Activated T-cell treated with anti-CD3 and anti-CD28 coated beads, Interleukin-2, amount 50 U/mL, for 4 hours (primary cell): Measurements from ENCODE around the gene ADAMTS2. TPM values are rescaled to one million over a fixed set of nuclear protein-coding genes. Genes with fewer than 3 reads are reported as not detected.

Experiments used
- ATAC-seq, 2 donors: fragments of 200-7000 bp; cut with Tn5 transposase; one replicate each; pipeline ENCODE4 v1.10.0; 2021
- DNase-seq: peaks from one replicate; pipeline ENCODE4 v3.0.0-alpha.2; 2020
- H3K27me3 Mint-ChIP-seq: one replicate; pipeline ENCODE4 v1.8.0; 2021; ENCODE audit warnings: low read depth, mixed read lengths
- H3K36me3 Mint-ChIP-seq: one replicate; pipeline ENCODE4 v1.8.0; 2022; ENCODE audit warnings: mixed read lengths; ENCODE audit not compliant: insufficient read depth
- H3K4me1 Mint-ChIP-seq: one replicate; pipeline ENCODE4 v1.8.0; 2021; ENCODE audit warnings: low read depth, mixed read lengths
- H3K4me3 Mint-ChIP-seq: one replicate; pipeline ENCODE4 v1.8.0; 2021; ENCODE audit warnings: mild to moderate bottlenecking, moderate library complexity, mixed read lengths
- H3K9me3 Mint-ChIP-seq: one replicate; pipeline ENCODE4 v1.8.0; 2021; ENCODE audit warnings: mixed read lengths
- total RNA-seq, 3 donors: library from RNA; stranded (reverse); gene quantifications; one replicate each; pipeline ENCODE4 v1.2.1, GENCODE V29; 2021

ADAMTS2 gene
- total RNA-seq, 3 donors from 2014 or later: 0.05 to 0.41 (median 0.13) TPM

DNA sequence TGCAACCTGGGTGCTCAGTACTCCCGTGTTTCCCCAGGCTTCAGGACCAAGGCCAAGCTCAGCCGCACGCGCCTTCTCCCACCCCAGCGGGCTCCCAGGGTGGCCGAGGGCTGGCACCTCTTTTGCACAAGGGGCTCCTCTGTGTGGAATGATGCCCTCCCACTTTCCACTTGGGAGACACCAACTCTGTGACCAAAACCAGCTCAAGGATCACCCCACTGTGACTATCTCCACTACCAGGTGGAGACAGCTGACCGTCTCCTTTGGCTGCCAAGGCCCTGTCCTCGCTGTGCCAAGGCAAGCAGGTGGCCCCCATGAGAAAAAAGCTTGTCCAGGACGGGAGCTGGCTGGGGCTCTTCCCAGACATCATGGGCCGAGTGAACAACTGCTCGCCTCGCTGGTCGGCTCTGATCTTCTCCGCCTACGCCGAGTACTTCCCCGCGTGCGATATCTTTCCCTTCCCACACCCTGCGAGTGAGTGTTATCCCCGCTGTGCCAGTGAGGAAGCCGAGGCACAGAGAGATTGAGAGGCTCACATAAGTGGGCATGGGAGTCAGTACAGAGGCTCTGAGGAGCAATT lies 152.3 kb downstream of the ADAMTS2 start:
- Mint-ChIP-seq H3K9me3 (no peaks in the 10 kb centered on the region), H3K4me3 (no peak overlapping the region), H3K4me1 (no peaks in the 10 kb centered on the region), H3K27me3 (no peaks in the 10 kb centered on the region), H3K36me3 (no peaks in the 10 kb centered on the region)
- ATAC-seq: no peak
- DNase-seq: no peak

DNA sequence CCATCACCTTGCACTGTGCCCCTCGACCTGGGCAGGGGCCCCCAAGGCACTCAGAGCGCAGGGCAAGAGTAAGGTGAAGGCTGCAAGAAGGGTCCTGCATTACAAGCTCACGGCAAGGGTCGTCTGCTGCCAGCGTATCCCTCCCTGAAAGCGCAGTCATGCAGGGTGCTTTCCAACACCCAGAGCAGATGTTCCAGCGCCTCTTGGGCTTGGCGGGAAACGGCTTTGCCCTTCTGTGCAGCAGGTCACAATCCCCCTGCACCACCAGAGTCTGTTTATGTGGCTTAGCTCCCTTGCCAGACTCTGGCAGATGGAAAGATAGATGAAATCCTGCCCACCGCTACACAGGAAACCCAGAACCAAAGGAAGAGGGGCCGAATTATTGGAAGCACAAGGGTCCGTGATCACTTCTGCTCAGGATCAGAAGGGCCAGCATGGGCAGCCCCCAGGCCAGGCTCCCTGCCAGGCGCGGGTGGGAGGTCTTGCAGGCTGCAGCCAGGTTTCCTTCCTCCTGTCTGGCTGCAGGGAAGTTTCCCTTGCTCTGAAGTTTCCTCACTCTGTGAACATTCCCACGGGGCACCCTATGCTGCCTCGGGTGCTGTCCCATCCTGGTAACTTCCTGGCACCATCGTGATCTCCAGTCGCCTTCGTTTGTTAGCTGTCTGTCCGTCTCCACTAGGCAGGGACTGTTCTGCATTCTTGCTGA lies 152.9 kb downstream of the ADAMTS2 start:
- ATAC-seq (no peak), DNase-seq (no peak)
- Mint-ChIP-seq H3K36me3 (no peaks in the 10 kb centered on the region), H3K27me3 (no peaks in the 10 kb centered on the region), H3K4me3 (no peak overlapping the region), H3K4me1 (no peaks in the 10 kb centered on the region), H3K9me3 (no peaks in the 10 kb centered on the region)

DNA sequence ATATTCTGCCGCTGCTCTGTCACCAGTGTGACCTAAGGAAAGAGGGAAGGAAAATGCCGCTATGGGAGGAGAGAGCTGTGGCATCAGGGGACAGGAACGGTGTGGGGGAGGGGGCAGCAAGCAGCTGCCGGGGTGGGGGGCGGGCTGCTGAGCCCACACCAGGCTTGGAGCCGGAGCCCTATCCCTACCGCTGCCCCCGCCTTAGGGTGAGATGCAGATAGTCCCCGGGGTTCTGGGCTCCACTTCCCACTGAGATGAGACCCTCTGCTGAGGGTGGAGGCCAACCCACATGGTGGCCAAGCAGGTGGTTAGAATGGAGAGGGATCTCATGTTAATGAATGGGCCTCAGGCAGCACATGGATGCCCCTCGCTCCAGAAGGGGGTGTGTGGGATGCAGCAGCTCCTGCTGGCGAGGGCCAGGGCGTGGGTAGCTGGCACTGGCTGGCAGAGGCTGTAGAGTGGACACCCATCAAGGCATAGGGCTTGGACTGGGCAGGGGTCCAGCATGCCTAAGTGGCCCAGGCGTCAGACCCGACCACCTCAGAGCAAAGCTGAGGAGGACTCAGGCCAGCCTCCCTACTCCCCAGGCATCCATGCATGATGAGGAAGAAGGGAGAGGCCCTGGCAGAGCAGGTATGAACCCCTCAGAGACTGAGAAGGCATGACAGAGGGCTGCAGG lies 153.6 kb downstream of the ADAMTS2 start:
- no peaks in the 10 kb centered on the region for H3K36me3 Mint-ChIP-seq
- no peaks in the 10 kb centered on the region for H3K27me3 Mint-ChIP-seq
- DNase-seq: no peak
- no peaks in the 10 kb centered on the region for H3K4me1 Mint-ChIP-seq
- ATAC-seq: no peak
- H3K9me3 Mint-ChIP-seq: no peaks in the 10 kb centered on the region
- H3K4me3 Mint-ChIP-seq: no peak overlapping the region

DNA sequence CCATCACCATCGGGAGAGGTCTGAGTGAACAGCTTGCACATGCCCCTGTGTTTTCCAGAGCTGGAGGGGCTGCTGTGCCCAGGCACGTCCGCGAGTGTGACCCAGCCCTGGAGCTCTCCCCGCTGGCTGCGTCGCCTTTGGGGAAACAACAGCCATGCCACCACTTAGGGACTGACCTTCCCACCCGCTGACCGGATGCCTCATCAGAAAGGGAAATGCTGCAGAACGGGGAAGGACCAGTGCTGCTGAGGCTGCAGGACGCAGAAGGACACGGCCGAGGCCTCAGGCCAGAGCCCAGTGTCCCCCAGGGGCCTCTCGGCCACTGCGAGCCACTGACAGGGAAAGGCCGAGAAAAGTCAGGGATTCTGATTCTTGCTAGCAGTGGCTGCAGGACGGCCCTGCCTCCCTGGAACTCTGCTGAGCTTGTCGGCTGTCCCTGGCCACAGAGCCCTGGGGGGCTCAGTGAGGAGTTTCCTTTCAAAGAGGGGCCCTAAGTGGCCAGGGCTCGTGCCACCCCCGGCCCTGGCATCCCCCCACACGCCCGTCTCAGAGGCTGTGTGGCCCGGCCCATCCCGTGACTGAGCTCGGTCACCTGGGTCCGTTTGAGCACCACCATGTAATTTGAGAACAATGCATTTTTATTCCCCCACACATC lies 154.3 kb downstream of the ADAMTS2 start:
- Mint-ChIP-seq H3K36me3 (no peaks in the 10 kb centered on the region), H3K9me3 (no peaks in the 10 kb centered on the region), H3K4me1 (no peaks in the 10 kb centered on the region), H3K27me3 (no peaks in the 10 kb centered on the region), H3K4me3 (no peak overlapping the region)
- ATAC-seq (no peak), DNase-seq (no peak)

DNA sequence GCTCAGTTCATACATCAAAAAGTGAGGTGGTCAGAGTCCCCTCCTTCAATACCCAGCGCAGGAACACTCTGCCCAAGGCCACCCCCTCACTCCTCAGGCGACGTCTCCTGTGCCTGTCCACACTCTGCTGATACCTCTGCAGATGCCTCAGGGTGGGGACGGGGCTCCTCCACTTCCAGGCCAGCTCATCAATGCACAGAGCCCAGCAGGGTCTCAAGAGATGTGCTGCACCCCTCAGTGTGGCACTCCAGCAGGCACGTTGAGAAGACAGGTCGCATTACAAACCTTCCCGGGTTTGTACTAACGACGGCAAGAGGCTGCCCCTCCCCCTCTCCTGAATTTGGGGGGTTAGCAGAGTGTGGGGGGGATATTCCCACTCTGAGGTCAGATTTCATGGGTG lies 156.6 kb downstream of the ADAMTS2 start:
- H3K4me1 Mint-ChIP-seq: no peaks in the 10 kb centered on the region
- peaks cover 8% of the 10 kb centered on the region for H3K27me3 Mint-ChIP-seq
- no peak for ATAC-seq
- no peak for DNase-seq
- no peak overlapping the region for H3K4me3 Mint-ChIP-seq
- no peaks in the 10 kb centered on the region for H3K9me3 Mint-ChIP-seq
- H3K36me3 Mint-ChIP-seq: no peaks in the 10 kb centered on the region

DNA sequence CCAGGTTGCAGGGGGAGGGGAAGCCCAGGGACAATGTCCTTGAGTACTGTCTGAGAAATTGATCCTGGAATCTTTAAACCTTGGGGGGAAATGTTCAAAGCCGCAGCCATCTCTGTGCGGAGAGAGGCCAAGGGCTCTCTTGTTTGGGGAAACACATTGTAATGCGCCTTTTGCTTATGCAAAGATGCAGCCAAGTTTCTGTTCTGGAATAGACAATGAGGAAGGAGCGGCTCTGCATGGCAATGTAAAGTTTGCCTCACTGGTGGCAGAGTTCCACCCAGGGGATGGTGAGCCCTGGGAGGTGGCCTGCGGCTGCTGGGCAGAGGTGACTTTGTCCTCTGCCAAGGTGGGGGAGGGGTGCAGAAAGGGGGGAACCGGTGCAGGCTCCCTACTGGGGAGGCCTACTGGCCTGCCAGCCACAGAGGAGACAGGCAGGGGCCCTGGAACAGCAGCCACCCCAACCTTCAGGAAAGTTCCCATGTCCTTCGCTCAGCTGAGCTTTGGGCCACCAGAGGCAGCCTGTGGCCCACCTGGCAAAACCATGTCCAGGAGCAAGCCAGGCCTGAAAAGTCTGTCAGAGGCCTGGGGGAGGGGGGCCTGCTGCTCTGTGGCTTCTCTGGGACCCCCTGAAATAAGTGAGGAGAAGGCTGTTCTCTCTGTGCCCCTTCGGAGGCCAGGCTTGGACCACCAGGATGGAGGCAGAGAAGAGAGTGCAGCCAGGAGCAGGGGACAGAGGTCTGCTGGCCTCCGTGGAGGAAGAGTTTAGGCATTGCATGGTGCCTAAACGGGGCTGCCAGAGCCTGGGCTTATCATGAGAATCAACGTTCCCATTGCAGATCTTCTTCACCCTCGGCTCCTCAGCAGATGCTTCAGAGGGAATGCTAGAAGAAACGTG lies 157.3 kb downstream of the ADAMTS2 start:
- ATAC-seq: no peak
- Mint-ChIP-seq H3K4me3 (no peak overlapping the region), H3K4me1 (no peaks in the 10 kb centered on the region), H3K9me3 (no peaks in the 10 kb centered on the region), H3K27me3 (peaks cover 12% of the 10 kb centered on the region), H3K36me3 (no peaks in the 10 kb centered on the region)
- no peak for DNase-seq

DNA sequence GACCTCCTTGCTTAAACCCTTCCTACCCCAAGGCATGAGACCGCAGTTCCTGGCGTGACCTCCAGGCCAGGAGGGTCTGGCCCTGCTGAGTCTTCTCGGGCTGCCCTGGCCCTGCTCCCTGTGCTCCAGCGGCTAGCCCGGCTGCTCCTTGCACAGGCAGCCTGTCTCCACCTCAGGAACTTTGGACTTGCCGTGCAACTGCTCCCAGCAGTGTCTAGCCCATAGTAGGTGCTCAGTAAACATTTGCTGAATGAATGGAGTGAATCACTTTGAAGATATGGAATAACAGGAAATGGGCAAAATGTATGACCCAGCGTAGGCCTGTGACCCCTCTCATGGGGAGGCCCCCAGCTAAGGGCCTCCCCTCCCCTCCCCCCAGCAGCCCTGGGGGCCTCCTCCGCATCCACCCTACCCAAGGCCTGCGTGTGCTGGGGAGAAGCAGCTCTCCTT lies 158.0 kb downstream of the ADAMTS2 start:
- no peak for DNase-seq
- no peak for ATAC-seq
- peaks cover 13% of the 10 kb centered on the region for H3K27me3 Mint-ChIP-seq
- no peaks in the 10 kb centered on the region for H3K4me1 Mint-ChIP-seq
- no peaks in the 10 kb centered on the region for H3K36me3 Mint-ChIP-seq
- no peaks in the 10 kb centered on the region for H3K9me3 Mint-ChIP-seq
- H3K4me3 Mint-ChIP-seq: no peak overlapping the region

DNA sequence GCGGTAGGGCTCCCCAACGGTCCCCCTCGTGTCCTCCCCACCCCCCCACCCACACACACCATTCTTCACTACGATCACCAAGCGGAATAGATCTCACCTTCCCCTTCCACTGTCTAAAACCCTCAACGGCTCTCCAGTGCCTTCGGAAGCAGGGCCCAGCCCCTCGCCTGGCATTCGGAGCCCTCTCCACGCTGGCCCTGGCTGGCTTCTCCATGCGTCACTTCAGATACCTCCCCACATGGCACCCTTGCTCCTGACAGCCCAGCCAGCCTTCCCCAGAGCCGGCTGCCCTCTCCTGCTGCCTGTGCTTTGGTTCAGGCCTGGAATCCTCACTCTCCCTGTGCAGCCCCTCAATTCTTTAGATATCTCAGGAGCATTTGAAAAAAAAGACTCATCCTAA lies 158.5 kb downstream of the ADAMTS2 start:
- H3K36me3 Mint-ChIP-seq: no peaks in the 10 kb centered on the region

DNA sequence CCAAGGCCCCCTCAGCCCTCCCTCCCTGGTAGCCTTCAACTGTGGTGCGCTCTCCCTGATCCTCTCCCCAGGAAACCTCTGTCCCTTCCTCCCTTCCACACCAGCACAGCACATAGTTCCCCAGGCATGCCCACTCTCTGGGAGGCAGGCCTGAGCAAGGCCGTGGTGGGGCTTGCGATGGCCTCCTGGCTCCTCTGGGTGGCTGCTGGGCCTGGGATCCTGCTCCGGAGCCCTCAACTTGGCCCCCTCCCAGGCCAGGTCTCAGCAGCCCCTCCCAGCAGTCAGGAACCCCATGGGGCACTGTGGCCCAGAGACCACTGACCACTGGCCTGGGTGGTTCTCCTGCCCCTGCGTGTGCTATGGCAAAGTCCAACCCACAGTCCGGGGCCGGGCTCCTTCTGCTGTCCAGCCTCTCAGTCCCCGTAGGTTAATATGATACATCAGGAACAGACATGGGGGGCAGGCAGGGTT lies 159.3 kb downstream of the ADAMTS2 start:
- H3K27me3 Mint-ChIP-seq: peaks cover 20% of the 10 kb centered on the region
- ATAC-seq (no peak), DNase-seq (no peak)
- H3K9me3 Mint-ChIP-seq: no peaks in the 10 kb centered on the region
- H3K4me3 Mint-ChIP-seq: no peak overlapping the region
- no peaks in the 10 kb centered on the region for H3K36me3 Mint-ChIP-seq
- no peaks in the 10 kb centered on the region for H3K4me1 Mint-ChIP-seq

More for the DNA sequence above, 158.5 kb downstream of the ADAMTS2 start:
- peaks cover 17% of the 10 kb centered on the region for H3K27me3 Mint-ChIP-seq
- H3K4me3 Mint-ChIP-seq: no peak overlapping the region
- ATAC-seq (no peak), DNase-seq (no peak)
- no peaks in the 10 kb centered on the region for H3K9me3 Mint-ChIP-seq
- H3K4me1 Mint-ChIP-seq: no peaks in the 10 kb centered on the region

DNA sequence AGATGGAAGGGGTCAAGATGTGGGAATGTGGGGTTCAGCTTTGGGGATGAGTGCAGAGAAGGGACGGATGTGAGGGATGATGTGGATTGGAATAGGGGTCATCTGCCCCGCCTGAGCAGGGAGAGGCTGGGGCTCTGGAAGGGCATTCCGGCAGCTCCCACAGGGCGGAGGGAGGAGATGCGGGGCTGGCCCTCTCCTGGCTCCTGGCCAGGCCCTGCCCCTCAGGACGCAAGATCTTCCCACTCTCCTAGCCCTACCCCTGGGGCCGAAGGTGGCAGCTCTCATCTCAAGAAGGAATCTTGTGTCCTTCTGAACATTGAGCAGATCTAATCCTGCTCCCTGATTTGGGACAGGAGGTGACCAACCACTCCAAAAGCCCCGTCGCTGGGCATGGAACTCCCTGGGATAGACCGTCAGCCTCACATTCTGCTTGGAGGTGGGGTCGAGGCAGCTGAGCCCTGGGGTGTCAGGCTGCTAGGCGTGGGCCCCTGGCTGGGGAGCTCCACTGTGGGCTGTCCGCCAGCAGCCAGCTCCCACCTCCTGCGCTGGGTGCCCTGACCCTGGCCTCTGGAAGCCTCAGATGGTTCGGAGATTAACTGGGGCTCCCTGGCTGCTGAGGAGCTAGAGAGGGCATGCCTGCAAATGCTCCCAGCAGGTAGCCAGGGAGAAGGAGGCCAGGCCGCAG lies 159.9 kb downstream of the ADAMTS2 start:
- no peaks in the 10 kb centered on the region for H3K36me3 Mint-ChIP-seq
- H3K4me1 Mint-ChIP-seq: no peaks in the 10 kb centered on the region
- no peak for DNase-seq
- ATAC-seq: no peak
- H3K9me3 Mint-ChIP-seq: no peaks in the 10 kb centered on the region
- H3K4me3 Mint-ChIP-seq: no peak overlapping the region
- H3K27me3 Mint-ChIP-seq: peaks cover 22% of the 10 kb centered on the region

DNA sequence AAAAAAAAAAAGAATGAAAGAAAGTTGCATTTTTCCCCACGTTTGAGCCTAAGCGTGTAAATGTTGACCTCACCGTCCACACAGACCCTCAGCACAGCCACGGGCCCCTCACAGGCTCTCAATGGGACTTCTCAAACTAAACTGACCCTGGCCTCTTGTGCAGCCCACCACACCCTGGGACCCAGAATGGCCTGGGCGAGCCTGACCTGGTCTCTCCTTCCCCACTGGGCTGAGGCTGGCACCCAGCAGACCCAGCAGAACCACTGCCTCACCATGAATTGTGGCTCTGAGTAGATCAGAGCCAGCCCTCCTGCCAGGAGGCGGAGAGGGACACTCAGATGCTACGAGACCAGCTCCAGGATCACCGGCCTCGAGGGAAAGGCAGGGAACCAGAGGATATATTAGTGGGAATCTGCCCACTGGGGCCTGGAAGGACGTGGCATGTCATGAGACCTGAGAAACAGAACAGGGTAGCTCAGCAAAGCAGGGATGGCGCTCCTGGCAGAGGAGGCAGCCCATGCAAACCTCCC lies 160.7 kb downstream of the ADAMTS2 start:
- ATAC-seq (no peak), DNase-seq (no peak)
- no peaks in the 10 kb centered on the region for H3K4me1 Mint-ChIP-seq
- H3K27me3 Mint-ChIP-seq: peaks cover 23% of the 10 kb centered on the region
- no peaks in the 10 kb centered on the region for H3K36me3 Mint-ChIP-seq
- no peaks in the 10 kb centered on the region for H3K9me3 Mint-ChIP-seq
- no peak overlapping the region for H3K4me3 Mint-ChIP-seq

DNA sequence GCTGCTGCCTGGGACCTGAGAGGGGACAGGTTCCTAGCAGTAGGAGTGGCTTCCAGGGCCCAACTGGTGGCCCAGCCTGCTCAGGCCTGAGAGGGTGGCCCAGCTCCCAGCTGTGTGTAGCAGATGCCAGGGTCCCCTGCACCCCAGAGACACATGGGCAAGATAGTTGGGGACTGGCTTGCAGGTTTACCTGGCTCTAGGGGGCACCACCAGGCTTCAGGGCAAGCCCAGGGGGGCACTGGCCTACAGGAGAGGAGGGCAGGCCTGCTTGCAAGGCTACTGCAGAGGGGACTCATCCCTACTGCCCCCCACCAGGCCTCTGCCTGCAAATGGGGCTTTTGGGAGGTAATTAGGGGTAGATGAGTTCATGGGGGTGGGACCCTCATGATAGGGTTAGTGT lies 161.8 kb downstream of the ADAMTS2 start:
- peaks cover 3% of the 10 kb centered on the region for H3K9me3 Mint-ChIP-seq
- H3K4me1 Mint-ChIP-seq: no peaks in the 10 kb centered on the region
- H3K4me3 Mint-ChIP-seq: no peak overlapping the region
- H3K27me3 Mint-ChIP-seq: peaks cover 27% of the 10 kb centered on the region
- ATAC-seq (no peak), DNase-seq (no peak)
- no peaks in the 10 kb centered on the region for H3K36me3 Mint-ChIP-seq

DNA sequence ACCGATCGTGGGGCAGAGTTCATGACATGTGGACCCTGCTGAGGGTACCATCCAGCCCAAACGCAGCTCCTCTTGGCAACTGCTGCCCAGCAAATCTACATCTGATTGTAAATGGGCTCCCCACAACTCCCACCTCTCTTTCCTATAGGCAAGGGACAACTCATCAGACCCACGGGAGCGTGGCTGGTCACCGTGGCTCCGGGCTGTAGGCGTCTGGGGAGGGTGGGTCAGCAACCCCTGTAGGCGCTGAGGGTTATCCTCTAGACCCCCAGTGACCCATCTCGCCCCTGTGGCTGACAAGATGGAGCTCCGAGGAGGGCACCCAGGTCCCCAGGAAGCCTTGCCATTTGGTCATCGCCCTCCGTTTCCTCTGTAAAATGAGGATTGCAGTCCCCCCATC lies 162.7 kb downstream of the ADAMTS2 start:
- H3K36me3 Mint-ChIP-seq: no peaks in the 10 kb centered on the region

More for the DNA sequence above, 162.7 kb downstream of the ADAMTS2 start:
- ATAC-seq (no peak), DNase-seq (no peak)
- peaks cover 4% of the 10 kb centered on the region for H3K9me3 Mint-ChIP-seq
- H3K4me1 Mint-ChIP-seq: no peaks in the 10 kb centered on the region
- peaks cover 31% of the 10 kb centered on the region for H3K27me3 Mint-ChIP-seq
- H3K4me3 Mint-ChIP-seq: no peak overlapping the region
